Caco-2 (cell line): ENCODE data around the gene IL17RA. TPM values are rescaled to one million over a fixed set of nuclear protein-coding genes. Genes with fewer than 3 reads are reported as not detected.

ENCODE experiments used
- BruUV-seq: library from RNA; stranded (reverse); fragments of 400-500 nt; replicated peaks from 2 replicates; lab custom pipeline; 2021; lab: Mats Ljungman, UMichigan
- CTCF ChIA-PET: fragments of 300-600 bp; sonication (Branson Sonifier 250); formaldehyde crosslinking; loops from one replicate; lab custom pipeline; 2022; ENCODE audit warnings: antibody characterized with exemption; lab: Charles Lee
- POLR2A ChIA-PET: fragments of 300-600 bp; sonication (Branson Sonifier 250); formaldehyde crosslinking; loops from one replicate; lab custom pipeline; 2022; ENCODE audit warnings: antibody characterized with exemption; lab: Charles Lee
- DNase-seq, 2 experiments: peaks; one replicate each; pipeline versions ENCODE4 v3.0.0 to v3.0.0-alpha.2; 2020 to 2022
- H3K27me3 ChIP-seq: replicated peaks from 2 replicates; pipeline ENCODE4 v1.6.0; 2011; ENCODE audit warnings: low read length; ENCODE audit not compliant: control insufficient read depth, insufficient read depth
- H3K36me3 ChIP-seq: 2 replicates; pipeline ENCODE4 v1.5.1; 2011; ENCODE audit warnings: low read length; ENCODE audit not compliant: control insufficient read depth, insufficient read depth
- H3K4me1 ChIP-seq: fragments of 250-450 bp; sonication (Bioruptor Pico); 2 replicates; pipeline ENCODE4 v1.5.1; 2020; ENCODE audit warnings: mild to moderate bottlenecking
- H3K4me3 ChIP-seq: 2 replicates; pipeline ENCODE4 v1.5.1; 2011; ENCODE audit warnings: low read depth, mild to moderate bottlenecking, control low read depth, low read length
- H3K9me3 ChIP-seq: fragments of 250-450 bp; sonication (Bioruptor Pico); 2 replicates; pipeline ENCODE4 v1.5.1; 2020; ENCODE audit warnings: mild to moderate bottlenecking, moderate library complexity
- H3K27ac Mint-ChIP-seq: one replicate; pipeline ENCODE4 v1.8.0; 2022; ENCODE audit warnings: mixed read lengths; ENCODE audit not compliant: unreplicated experiment
- H3K27me3 Mint-ChIP-seq: one replicate; pipeline ENCODE4 v1.8.0; 2022; ENCODE audit warnings: mixed read lengths; ENCODE audit not compliant: insufficient read depth, unreplicated experiment
- H3K36me3 Mint-ChIP-seq: one replicate; pipeline ENCODE4 v1.8.0; 2022; ENCODE audit warnings: mild to moderate bottlenecking, mixed read lengths; ENCODE audit not compliant: insufficient read depth, unreplicated experiment
- H3K4me1 Mint-ChIP-seq: one replicate; pipeline ENCODE4 v1.8.0; 2022; ENCODE audit warnings: low read depth, mixed read lengths; ENCODE audit not compliant: unreplicated experiment
- H3K4me3 Mint-ChIP-seq: one replicate; pipeline ENCODE4 v1.8.0; 2022; ENCODE audit warnings: mild to moderate bottlenecking, moderate library complexity, mixed read lengths; ENCODE audit not compliant: unreplicated experiment
- H3K9me3 Mint-ChIP-seq: one replicate; pipeline ENCODE4 v1.8.0; 2022; ENCODE audit warnings: mixed read lengths; ENCODE audit not compliant: unreplicated experiment
- intact Hi-C: fragments of 100-400 bp; cut with micrococcal nuclease; formaldehyde crosslinking; loops from one replicate; pipeline ENCODE4 v1.10.0; 2022; ENCODE audit not compliant: unreplicated experiment
- total RNA-seq: library from RNA; stranded (reverse); gene quantifications from 2 replicates; pipeline ENCODE4 v1.2.3, GENCODE V29; 2022
- TF ChIP-seq, protein P1 (sequence below), 2 experiments: fragments of 200-600 bp in 1 of 2; IDR thresholded peaks; 1 replicate in 1 of 2; 2 replicates in 1 of 2; pipeline versions ENCODE4 v1.5.1 to v1.8.0; 2011 to 2022; ENCODE audit warnings: antibody characterized with exemption in 1 of 2, control low read depth in 1 of 2, inconsistent platforms in 1 of 2, low read depth in 1 of 2, low read length in 1 of 2, mild to moderate bottlenecking in 1 of 2, moderate library complexity in 1 of 2; ENCODE audit not compliant: insufficient read depth in 1 of 2, severe bottlenecking in 1 of 2, unreplicated experiment in 1 of 2

IL17RA gene
- total RNA-seq, 1 experiment from 2014 or later = 14.5 TPM

DNA sequence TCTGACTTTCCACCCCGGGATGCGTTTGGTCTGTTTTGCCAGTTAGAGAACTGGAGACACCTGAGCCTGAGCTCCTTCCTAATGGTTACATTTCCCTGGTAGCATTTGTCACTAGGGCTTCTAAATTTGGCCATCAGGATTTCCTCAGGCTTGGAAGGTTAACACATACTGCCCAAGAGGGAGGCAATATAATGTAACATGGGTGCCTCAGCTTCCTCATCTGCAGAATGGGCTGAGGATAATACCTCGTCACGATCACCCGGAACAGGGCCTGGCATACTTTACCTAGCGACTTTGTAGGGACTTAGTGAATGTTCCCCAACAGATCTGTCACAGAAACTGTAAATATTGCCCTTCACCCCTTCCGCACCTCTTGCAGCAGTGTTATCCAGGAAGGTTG, 11.3 kb downstream of the IL17RA start:
- Mint-ChIP-seq H3K27ac (no peak overlapping the region), H3K36me3 (peaks cover 10% of the 10 kb centered on the region), H3K27me3 (no peaks in the 10 kb centered on the region), H3K9me3 (no peaks in the 10 kb centered on the region), H3K4me1 (no peaks in the 10 kb centered on the region), H3K4me3 (no peak overlapping the region)
- H3K4me1 ChIP-seq = no peaks in the 10 kb centered on the region
- no peak overlapping the region for H3K4me3 ChIP-seq
- H3K9me3 ChIP-seq = no peaks in the 10 kb centered on the region
- intact Hi-C loops = no loop called here
- BruUV-seq = no TSS peak
- ChIA-PET POLR2A (no interaction called here), CTCF (interaction anchor here (0.6 to 1.0 kb wide), 4 partner anchors 28 to 406 kb away, joined by 3 to 9 read pairs (median 4); no protein-coding TSS in a partner anchor)
- no peaks in the 10 kb centered on the region for H3K27me3 ChIP-seq
- no peak for DNase-seq
- no peaks in the 10 kb centered on the region for H3K36me3 ChIP-seq
- TF ChIP-seq, protein P1, sequence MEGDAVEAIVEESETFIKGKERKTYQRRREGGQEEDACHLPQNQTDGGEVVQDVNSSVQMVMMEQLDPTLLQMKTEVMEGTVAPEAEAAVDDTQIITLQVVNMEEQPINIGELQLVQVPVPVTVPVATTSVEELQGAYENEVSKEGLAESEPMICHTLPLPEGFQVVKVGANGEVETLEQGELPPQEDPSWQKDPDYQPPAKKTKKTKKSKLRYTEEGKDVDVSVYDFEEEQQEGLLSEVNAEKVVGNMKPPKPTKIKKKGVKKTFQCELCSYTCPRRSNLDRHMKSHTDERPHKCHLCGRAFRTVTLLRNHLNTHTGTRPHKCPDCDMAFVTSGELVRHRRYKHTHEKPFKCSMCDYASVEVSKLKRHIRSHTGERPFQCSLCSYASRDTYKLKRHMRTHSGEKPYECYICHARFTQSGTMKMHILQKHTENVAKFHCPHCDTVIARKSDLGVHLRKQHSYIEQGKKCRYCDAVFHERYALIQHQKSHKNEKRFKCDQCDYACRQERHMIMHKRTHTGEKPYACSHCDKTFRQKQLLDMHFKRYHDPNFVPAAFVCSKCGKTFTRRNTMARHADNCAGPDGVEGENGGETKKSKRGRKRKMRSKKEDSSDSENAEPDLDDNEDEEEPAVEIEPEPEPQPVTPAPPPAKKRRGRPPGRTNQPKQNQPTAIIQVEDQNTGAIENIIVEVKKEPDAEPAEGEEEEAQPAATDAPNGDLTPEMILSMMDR (IDR thresholded peaks at IDR 0.05; ENCODE audit: insufficient read depth in 1 of 2, low read depth in 1 of 2, low read length in 1 of 2, severe bottlenecking in 1 of 2, unreplicated experiment in 1 of 2) = no peak

DNA sequence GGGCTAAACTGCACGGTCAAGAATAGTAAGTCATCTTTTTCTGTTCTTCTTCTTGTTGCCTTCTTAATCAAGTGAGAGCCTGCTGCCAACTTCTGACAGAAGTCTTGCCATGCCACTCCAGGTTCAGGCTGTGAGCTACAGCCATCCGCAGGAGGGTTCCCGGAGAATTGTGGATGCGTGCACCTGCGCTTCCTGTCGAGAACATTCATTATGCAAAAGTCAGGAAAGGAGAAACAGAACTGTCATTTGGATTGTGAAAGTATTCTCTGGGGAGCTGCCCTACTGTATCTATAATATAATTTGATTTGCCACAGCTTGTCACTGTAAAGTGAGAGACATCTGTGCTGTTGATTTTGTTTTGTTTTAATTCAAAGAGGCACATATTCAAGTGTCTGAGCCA, 12.3 kb downstream of the IL17RA start:
- TF ChIP-seq, protein P1 (IDR thresholded peaks at IDR 0.05; ENCODE audit: insufficient read depth in 1 of 2, low read depth in 1 of 2, low read length in 1 of 2, severe bottlenecking in 1 of 2, unreplicated experiment in 1 of 2) = no peak
- ChIA-PET CTCF (no interaction called here), POLR2A (no interaction called here)
- H3K27me3 ChIP-seq = no peaks in the 10 kb centered on the region
- Mint-ChIP-seq H3K27me3 (no peaks in the 10 kb centered on the region), H3K4me1 (no peaks in the 10 kb centered on the region), H3K4me3 (no peak overlapping the region), H3K9me3 (no peaks in the 10 kb centered on the region), H3K36me3 (peaks cover 10% of the 10 kb centered on the region), H3K27ac (no peak overlapping the region)
- no peaks in the 10 kb centered on the region for H3K4me1 ChIP-seq
- no peaks in the 10 kb centered on the region for H3K9me3 ChIP-seq
- no peak overlapping the region for H3K4me3 ChIP-seq
- no peak for DNase-seq
- no TSS peak for BruUV-seq
- H3K36me3 ChIP-seq = no peaks in the 10 kb centered on the region
- intact Hi-C loops = no loop called here

GRCh38 chr22:17097701-17098100, 12.9 kb downstream of the IL17RA start:
- CTCF ChIA-PET = no interaction called here
- H3K27me3 ChIP-seq = no peaks in the 10 kb centered on the region

More at GRCh38 chr22:17097701-17098100, 12.9 kb downstream of the IL17RA start:
- no peak overlapping the region for H3K4me3 ChIP-seq
- BruUV-seq = no TSS peak
- intact Hi-C loops = no loop called here
- no peak overlapping the region for H3K4me3 Mint-ChIP-seq
- H3K4me1 Mint-ChIP-seq = no peaks in the 10 kb centered on the region
- POLR2A ChIA-PET = no interaction called here
- TF ChIP-seq, protein P1 (IDR thresholded peaks at IDR 0.05; ENCODE audit: insufficient read depth in 1 of 2, low read depth in 1 of 2, low read length in 1 of 2, severe bottlenecking in 1 of 2, unreplicated experiment in 1 of 2) = no peak
- H3K4me1 ChIP-seq = no peaks in the 10 kb centered on the region
- H3K36me3 Mint-ChIP-seq = peaks cover 10% of the 10 kb centered on the region
- no peaks in the 10 kb centered on the region for H3K36me3 ChIP-seq
- DNase-seq = no peak
- no peaks in the 10 kb centered on the region for H3K27me3 Mint-ChIP-seq
- H3K9me3 ChIP-seq = no peaks in the 10 kb centered on the region
- no peak overlapping the region for H3K27ac Mint-ChIP-seq
- H3K9me3 Mint-ChIP-seq = no peaks in the 10 kb centered on the region
